ENCODE data around the gene FIGN.

DNA sequence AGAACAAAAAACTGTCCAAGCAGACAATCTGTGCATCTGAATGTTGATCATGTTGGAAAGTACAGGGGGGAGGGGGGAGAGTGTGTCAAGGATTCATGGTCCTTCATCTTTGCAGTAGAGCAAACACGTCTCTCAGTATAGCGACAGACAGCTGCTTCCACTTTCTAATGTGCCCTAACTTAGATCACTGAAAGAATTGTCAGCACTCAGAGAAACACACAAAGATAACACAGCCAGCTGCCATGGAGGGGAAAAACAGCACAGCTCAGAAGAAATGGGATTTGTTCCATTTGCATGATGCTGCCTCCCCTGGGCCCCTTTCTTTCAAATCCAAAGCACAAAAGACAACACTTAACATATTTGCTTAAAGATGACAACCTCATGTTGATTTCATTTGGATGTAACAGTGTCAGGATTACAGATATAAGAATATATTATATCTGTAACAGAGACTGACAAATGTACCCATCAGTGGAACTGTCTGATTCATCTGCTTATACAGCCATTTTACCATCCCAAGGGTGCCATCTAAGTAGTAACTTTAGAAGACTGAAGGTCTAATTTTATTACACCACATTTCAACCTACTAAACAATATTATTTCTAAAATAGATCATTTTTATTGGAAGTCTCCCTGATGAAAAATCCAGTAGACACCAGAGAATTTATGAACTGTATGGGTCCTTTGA lies 17.7 kb downstream of the FIGN start:
- TF ChIP-seq, protein P1, sequence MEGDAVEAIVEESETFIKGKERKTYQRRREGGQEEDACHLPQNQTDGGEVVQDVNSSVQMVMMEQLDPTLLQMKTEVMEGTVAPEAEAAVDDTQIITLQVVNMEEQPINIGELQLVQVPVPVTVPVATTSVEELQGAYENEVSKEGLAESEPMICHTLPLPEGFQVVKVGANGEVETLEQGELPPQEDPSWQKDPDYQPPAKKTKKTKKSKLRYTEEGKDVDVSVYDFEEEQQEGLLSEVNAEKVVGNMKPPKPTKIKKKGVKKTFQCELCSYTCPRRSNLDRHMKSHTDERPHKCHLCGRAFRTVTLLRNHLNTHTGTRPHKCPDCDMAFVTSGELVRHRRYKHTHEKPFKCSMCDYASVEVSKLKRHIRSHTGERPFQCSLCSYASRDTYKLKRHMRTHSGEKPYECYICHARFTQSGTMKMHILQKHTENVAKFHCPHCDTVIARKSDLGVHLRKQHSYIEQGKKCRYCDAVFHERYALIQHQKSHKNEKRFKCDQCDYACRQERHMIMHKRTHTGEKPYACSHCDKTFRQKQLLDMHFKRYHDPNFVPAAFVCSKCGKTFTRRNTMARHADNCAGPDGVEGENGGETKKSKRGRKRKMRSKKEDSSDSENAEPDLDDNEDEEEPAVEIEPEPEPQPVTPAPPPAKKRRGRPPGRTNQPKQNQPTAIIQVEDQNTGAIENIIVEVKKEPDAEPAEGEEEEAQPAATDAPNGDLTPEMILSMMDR (IDR thresholded peaks at IDR 0.05) = no peak
- TF ChIP-seq EZH2 (IDR thresholded peaks at IDR 0.05; ENCODE audit: borderline replicate concordance, insufficient read depth, low read depth, low read length, poor library complexity, severe bottlenecking) = no peak
